ENCODE data around the gene C18orf63.
A peak's percentile ranks its signal among the peaks of the same experiment; 100 is the strongest.

C18orf63 gene

DNA sequence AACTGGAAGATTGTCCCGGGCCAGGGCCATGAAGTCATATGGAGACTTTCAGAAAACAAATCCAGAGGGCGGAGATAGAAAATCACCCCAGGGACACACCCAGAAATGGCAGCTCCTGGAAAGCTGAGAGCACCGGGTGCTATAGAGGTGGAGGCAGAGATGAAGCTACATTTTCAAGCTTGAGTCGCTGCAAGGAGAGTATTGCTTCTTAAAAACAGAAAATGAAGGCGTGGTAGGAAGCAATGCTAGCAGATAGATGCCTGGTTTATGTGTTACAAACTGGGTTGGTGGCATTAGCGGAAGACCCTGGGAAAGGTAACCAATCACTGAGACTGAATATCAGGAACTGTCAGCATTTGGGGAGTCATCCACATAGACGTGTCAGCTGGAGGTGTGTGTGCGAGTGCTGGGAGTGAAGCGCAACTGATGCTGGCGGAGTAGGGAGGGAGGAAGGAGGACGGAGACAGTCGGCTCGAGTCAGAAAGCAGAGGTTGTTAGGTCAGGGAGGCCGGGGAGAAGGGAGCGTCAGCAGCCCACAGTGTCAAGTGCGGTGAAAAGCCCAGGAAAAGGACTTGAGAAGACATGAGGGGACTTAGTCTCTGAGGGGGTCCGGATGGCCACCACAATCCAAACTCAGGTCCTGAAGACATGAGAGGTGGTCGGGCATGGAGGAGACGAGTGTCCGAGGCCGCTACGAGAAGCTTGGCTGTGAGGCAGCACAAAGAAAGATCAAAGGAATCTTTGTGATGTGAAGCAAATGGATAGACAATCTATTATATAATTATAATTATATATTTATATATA lies 45.4 kb downstream of the C18orf63 start:
- Mint-ChIP-seq H3K27ac (no peak overlapping the region), H3K9me3 (peaks cover 4% of the 10 kb centered on the region), H3K4me3 (no peak overlapping the region), H3K36me3 (ENCODE audit: low read depth) (no peaks in the 10 kb centered on the region), H3K27me3 (ENCODE audit: low read depth) (peaks cover 5% of the 10 kb centered on the region), H3K4me1 (peaks cover 1% of the 10 kb centered on the region)
- TF ChIP-seq, protein P1, sequence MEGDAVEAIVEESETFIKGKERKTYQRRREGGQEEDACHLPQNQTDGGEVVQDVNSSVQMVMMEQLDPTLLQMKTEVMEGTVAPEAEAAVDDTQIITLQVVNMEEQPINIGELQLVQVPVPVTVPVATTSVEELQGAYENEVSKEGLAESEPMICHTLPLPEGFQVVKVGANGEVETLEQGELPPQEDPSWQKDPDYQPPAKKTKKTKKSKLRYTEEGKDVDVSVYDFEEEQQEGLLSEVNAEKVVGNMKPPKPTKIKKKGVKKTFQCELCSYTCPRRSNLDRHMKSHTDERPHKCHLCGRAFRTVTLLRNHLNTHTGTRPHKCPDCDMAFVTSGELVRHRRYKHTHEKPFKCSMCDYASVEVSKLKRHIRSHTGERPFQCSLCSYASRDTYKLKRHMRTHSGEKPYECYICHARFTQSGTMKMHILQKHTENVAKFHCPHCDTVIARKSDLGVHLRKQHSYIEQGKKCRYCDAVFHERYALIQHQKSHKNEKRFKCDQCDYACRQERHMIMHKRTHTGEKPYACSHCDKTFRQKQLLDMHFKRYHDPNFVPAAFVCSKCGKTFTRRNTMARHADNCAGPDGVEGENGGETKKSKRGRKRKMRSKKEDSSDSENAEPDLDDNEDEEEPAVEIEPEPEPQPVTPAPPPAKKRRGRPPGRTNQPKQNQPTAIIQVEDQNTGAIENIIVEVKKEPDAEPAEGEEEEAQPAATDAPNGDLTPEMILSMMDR (IDR thresholded peaks at IDR 0.05; ENCODE audit: unreplicated experiment in 3 of 3): no peak

DNA sequence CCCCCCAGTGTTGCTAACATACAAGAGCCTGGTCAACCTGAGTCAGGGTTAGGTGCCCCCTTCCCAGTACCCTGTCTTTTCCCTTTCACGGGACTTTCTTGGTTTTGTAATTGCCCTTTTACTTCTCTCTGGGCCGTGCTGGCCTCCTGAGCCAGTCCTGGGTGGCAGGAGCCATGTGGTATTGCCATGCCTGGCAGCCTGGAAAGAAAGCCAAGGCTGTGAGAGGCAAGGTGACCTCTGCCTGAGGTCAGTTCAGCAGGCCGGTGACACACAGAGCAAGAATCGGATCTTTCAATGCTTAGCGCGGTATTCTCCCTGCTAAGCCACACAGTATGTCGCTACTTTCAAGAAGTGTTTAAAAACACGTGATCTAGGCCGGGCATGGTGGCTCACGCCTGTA lies 52.3 kb downstream of the C18orf63 start:
- peaks cover 18% of the 10 kb centered on the region for H3K4me1 Mint-ChIP-seq
- TF ChIP-seq, protein P1 (IDR thresholded peaks at IDR 0.05; ENCODE audit: unreplicated experiment in 3 of 3): no peak
- H3K36me3 Mint-ChIP-seq (ENCODE audit: low read depth): no peaks in the 10 kb centered on the region
- no peak overlapping the region for H3K27ac Mint-ChIP-seq
- no peaks in the 10 kb centered on the region for H3K9me3 Mint-ChIP-seq
- H3K27me3 Mint-ChIP-seq (ENCODE audit: low read depth): peaks cover 10% of the 10 kb centered on the region
- H3K4me3 Mint-ChIP-seq: no peak overlapping the region

DNA sequence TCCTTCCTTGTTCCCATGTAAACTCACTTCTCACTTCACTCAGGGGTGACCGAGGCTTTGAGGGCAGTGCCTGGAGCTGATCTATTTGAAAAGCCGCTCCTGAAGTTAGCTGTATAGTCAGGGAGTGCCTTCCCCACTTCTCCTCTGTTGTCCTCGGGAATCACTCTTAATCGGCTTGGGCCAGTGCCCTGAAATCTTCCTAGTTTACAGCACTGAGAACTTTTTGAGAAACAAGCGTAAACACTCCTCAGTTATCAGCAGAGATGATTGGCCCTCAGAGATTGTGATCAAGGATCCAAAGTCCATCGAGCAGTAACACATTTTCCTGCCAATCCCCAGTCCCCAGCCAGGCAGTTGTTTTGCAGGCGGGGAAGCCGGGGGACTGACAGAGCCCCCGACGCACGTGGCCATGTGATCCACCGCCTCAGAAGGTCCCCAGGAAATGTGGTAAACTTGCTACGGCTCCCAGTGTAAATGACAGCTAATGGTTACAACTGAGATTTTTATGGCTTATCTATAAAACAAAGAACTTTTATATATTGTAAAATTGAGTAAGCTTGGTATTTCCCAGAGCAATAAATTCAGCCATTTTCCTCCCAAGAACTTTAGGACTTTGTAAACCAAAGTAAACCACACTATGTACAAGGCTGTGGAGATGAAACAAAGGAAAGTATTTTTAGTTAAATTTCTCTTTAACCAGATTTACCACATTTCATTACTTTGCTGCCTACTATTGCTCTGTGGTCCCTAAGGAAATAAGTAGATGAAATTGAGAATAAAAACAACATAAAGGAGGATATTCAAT lies 53.5 kb downstream of the C18orf63 start:
- peaks cover 10% of the 10 kb centered on the region for H3K27me3 Mint-ChIP-seq (ENCODE audit: low read depth)
- H3K4me3 Mint-ChIP-seq: no peak overlapping the region
- H3K4me1 Mint-ChIP-seq: peaks cover 18% of the 10 kb centered on the region
- TF ChIP-seq, protein P1 (IDR thresholded peaks at IDR 0.05; ENCODE audit: unreplicated experiment in 3 of 3): no peak
- H3K9me3 Mint-ChIP-seq: no peaks in the 10 kb centered on the region
- H3K27ac Mint-ChIP-seq: peak overlapping the region; percentile 17 to 63 (median 62)
- H3K36me3 Mint-ChIP-seq (ENCODE audit: low read depth): no peaks in the 10 kb centered on the region

- no peak overlapping the region for H3K4me3 Mint-ChIP-seq
- TF ChIP-seq, protein P1 (IDR thresholded peaks at IDR 0.05; ENCODE audit: unreplicated experiment in 3 of 3): no peak
- H3K27ac Mint-ChIP-seq: peak overlapping the region in 2 of 3 experiments; percentile 68 to 84
- H3K4me1 Mint-ChIP-seq: peaks cover 18% of the 10 kb centered on the region
- H3K27me3 Mint-ChIP-seq (ENCODE audit: low read depth): peaks cover 10% of the 10 kb centered on the region
- no peaks in the 10 kb centered on the region for H3K9me3 Mint-ChIP-seq
- no peaks in the 10 kb centered on the region for H3K36me3 Mint-ChIP-seq (ENCODE audit: low read depth)
These were observed 54.5 kb downstream of the C18orf63 start for GRCh38 chr18:74370115-74370514.

DNA sequence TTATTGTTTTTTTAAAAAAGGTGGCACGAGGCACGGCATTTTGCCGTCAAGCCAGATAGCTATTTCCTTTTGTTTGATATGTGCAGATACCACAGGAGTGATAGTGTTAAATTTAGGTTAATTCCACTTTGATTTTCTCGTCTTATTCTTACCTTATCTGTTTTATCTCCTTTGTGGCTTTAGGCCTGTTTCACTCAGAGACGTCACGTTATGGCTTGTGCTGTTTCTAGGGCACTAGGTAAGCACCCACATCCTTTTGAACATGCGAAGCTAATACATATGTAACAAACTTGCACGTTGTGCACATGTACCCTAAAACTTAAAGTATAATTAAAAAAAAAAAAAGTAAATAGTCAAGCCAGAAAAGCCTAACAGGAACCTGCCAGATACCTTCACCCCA lies 57.8 kb downstream of the C18orf63 start:
- peaks cover 8% of the 10 kb centered on the region for H3K27me3 Mint-ChIP-seq (ENCODE audit: low read depth)
- TF ChIP-seq, protein P1 (IDR thresholded peaks at IDR 0.05; ENCODE audit: unreplicated experiment in 3 of 3): no peak
- no peak overlapping the region for H3K4me3 Mint-ChIP-seq

More for the DNA sequence above, 57.8 kb downstream of the C18orf63 start:
- H3K9me3 Mint-ChIP-seq: no peaks in the 10 kb centered on the region
- peaks cover 35% of the 10 kb centered on the region for H3K4me1 Mint-ChIP-seq
- no peaks in the 10 kb centered on the region for H3K36me3 Mint-ChIP-seq (ENCODE audit: low read depth)
- no peak overlapping the region for H3K27ac Mint-ChIP-seq
